Thyroid gland (tissue), 4 donors: ENCODE measurements around the gene SYNGR4. TPM values are rescaled to one million over a fixed set of nuclear protein-coding genes. Genes with fewer than 3 reads are reported as not detected.
"Not testable (repeated sequence)": the region's sequence is repeated elsewhere in the genome, so short reads cannot be mapped to it uniquely, and the experiment has no call there.

Experiments used
- DNase-seq, 2 donors: peaks; one replicate each; pipeline ENCODE4 v3.0.0-alpha.2; 2019
- H3K27ac ChIP-seq, 3 donors: fragments of 200-600 bp; sonication (generic); 1 replicate in 2 of 3; 2 replicates in 1 of 3; pipeline ENCODE4 v1.5.1; 2016 to 2019; ENCODE audit warnings: mild to moderate bottlenecking in 1 of 3, moderate library complexity in 1 of 3
- H3K27me3 ChIP-seq: fragments of 200-600 bp; sonication (generic); one replicate; pipeline ENCODE4 v1.5.1; 2019
- H3K36me3 ChIP-seq, 2 donors: fragments of 200-600 bp; sonication (generic); one replicate each; pipeline ENCODE4 v1.5.1; 2016 to 2019
- H3K4me1 ChIP-seq, 2 donors: fragments of 200-600 bp; sonication (generic); one replicate each; pipeline ENCODE4 v1.5.1; 2017 to 2019
- H3K4me3 ChIP-seq, 3 donors: fragments of 200-600 bp; sonication (generic); replicated peaks in 1 of 3; 1 replicate in 2 of 3; 2 replicates in 1 of 3; pipeline ENCODE4 v1.5.1; 2016; ENCODE audit warnings: mild to moderate bottlenecking in 1 of 3
- H3K9me3 ChIP-seq: fragments of 200-600 bp; sonication (generic); one replicate; pipeline ENCODE4 v1.5.1; 2017
- POLR2A ChIP-seq, 2 donors: fragments of 450-650 bp; IDR thresholded peaks; one replicate each; pipeline ENCODE4 v1.6.1; 2017; ENCODE audit warnings: antibody characterized with exemption in 2 of 2, mild to moderate bottlenecking in 2 of 2, moderate library complexity in 1 of 2
- WGBS, 2 donors: methylation state at CpG; one replicate each; pipeline ENCODE4 v1.1.5; 2017; 5-methylcytosine and 5-hydroxymethylcytosine counted together
- intact Hi-C: fragments of 100-400 bp; cut with DNase I; formaldehyde crosslinking; loops from one replicate; pipeline ENCODE4 v1.15.1; 2023
- total RNA-seq, 4 donors: library from RNA; depleted of rRNA; stranded (reverse); fragments of >200 nt; gene quantifications; one replicate each; pipeline ENCODE4 v1.2.3, GENCODE V29; 2016
- TF ChIP-seq, protein P1 (sequence below), 6 experiments: fragments of 200-600 bp in 3 of 6; fragments of 450-650 bp in 3 of 6; sonication (generic) in 3 of 6; IDR thresholded peaks; one replicate each; pipeline ENCODE4 v1.5.1; 2016 to 2019; ENCODE audit warnings: antibody characterized with exemption in 6 of 6, mild to moderate bottlenecking in 2 of 6, inconsistent platforms in 1 of 6, moderate library complexity in 1 of 6

Gene SYNGR4
- total RNA-seq, 4 donors from 2014 or later: not detected

DNA sequence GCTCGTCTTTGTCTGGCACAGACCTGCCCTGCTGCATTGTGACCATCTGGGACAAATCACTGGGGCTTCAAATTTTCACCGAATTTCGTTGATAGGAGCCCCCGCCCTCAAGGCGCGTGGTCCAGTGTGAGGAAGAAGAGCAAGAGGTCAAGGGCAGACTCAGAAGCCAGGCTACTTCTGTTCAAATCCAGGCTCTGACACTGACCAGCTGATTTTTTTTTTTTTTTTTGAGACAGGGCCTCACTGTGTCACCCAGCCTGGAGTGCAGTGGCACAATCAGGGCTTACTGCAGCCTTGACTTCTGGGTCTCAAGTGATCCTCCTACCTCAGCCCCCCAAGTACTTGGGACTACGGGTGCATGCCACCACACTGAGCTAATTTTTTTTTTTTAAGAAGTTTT, 7.2 kb downstream of the SYNGR4 start:
- Histone ChIP-seq H3K4me1 (no peaks in the 10 kb centered on the region), H3K27ac (no peak overlapping the region), H3K27me3 (no peaks in the 10 kb centered on the region), H3K4me3 (no peak overlapping the region), H3K9me3 (no peaks in the 10 kb centered on the region), H3K36me3 (no peaks in the 10 kb centered on the region)
- TF ChIP-seq, protein P1, sequence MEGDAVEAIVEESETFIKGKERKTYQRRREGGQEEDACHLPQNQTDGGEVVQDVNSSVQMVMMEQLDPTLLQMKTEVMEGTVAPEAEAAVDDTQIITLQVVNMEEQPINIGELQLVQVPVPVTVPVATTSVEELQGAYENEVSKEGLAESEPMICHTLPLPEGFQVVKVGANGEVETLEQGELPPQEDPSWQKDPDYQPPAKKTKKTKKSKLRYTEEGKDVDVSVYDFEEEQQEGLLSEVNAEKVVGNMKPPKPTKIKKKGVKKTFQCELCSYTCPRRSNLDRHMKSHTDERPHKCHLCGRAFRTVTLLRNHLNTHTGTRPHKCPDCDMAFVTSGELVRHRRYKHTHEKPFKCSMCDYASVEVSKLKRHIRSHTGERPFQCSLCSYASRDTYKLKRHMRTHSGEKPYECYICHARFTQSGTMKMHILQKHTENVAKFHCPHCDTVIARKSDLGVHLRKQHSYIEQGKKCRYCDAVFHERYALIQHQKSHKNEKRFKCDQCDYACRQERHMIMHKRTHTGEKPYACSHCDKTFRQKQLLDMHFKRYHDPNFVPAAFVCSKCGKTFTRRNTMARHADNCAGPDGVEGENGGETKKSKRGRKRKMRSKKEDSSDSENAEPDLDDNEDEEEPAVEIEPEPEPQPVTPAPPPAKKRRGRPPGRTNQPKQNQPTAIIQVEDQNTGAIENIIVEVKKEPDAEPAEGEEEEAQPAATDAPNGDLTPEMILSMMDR (IDR thresholded peaks at IDR 0.05): no peak
- TF ChIP-seq POLR2A (IDR thresholded peaks at IDR 0.05): no peak
- WGBS, 2 donors: 76 to 79% methylated on average over 7 of the region's 7 CpGs
- no peak for DNase-seq
- intact Hi-C loops: no loop called here

DNA sequence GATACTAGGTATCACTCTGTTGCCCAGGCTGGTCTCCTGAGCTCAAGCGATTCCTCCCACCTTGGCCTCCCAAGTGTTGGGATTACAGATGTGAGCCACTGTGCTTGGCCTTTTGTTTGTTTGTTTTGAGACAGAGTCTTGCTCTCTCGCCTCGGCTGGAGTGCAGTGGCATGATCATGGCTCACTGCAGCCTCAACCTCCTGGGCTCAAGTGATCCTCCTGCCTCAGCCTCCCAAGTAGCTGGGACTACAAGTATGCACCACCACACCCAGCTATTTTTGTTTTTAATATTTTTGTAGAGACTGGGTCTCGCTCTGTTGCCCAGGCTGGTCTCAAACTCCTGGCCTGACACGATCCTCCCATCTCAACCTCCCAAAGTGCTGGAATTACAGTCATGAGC, 7.6 kb downstream of the SYNGR4 start:
- intact Hi-C loops, H3K36me3 ChIP-seq, H3K9me3 ChIP-seq, H3K27ac ChIP-seq, DNase-seq, H3K4me1 ChIP-seq, H3K27me3 ChIP-seq, H3K4me3 ChIP-seq: not testable (repeated sequence)
- 92 to 94% methylated on average over 5 of the region's 5 CpGs for WGBS, 2 donors

DNA sequence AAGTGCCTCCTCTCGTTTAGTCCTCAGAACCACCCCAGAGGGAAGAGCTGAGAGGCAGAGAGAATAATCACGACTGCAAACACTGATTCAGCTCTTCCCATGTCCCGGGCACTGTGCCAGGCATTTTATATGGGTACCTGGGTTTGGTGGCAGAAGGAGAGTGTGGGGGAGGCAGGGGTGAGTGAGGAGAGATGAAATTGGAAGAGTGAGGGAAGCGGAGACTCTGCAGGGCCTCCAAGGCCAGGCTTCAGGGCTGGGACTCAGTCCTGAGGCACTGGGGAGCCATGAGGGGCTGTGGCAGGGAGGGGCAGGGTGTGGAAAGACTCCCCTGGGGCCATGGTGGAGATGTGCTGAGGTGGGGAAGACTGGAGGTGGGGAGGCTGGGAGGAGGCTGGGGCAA, 8.7 kb downstream of the SYNGR4 start:
- H3K27ac ChIP-seq: no peak overlapping the region
- H3K27me3 ChIP-seq: no peaks in the 10 kb centered on the region
- no peaks in the 10 kb centered on the region for H3K4me1 ChIP-seq
- TF ChIP-seq POLR2A (IDR thresholded peaks at IDR 0.05): no peak
- TF ChIP-seq, protein P1 (IDR thresholded peaks at IDR 0.05): no peak
- H3K9me3 ChIP-seq: no peaks in the 10 kb centered on the region
- no peak overlapping the region for H3K4me3 ChIP-seq
- DNase-seq: peak; percentile 31 to 47
- no peaks in the 10 kb centered on the region for H3K36me3 ChIP-seq
- intact Hi-C loops: no loop called here
- 44 to 45% methylated on average over 4 of the region's 4 CpGs for WGBS, 2 donors

DNA sequence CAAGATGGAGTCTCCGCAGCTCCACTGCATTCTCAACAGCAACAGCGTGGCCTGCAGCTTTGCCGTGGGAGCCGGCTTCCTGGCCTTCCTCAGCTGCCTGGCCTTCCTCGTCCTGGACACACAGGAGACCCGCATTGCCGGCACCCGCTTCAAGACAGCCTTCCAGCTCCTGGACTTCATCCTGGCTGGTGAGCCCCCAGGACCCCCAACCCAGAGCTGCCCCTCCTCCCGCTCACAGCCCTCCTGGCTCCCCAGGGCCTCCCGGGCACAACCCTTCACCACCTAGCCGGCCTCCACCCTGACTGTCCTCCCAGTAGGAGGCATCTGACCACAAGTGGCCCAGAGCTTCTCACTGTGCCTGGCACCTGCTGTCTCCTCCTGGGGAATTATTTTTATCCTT, 9.4 kb downstream of the SYNGR4 start:
- H3K4me1 ChIP-seq: no peaks in the 10 kb centered on the region
- no peak for DNase-seq
- H3K4me3 ChIP-seq: no peak overlapping the region
- H3K27ac ChIP-seq: no peak overlapping the region
- no peaks in the 10 kb centered on the region for H3K9me3 ChIP-seq
- H3K36me3 ChIP-seq: no peaks in the 10 kb centered on the region
- TF ChIP-seq, protein P1 (IDR thresholded peaks at IDR 0.05): no peak
- no peak for TF ChIP-seq POLR2A (IDR thresholded peaks at IDR 0.05)
- H3K27me3 ChIP-seq: no peaks in the 10 kb centered on the region
- intact Hi-C loops: no loop called here
- 84 to 91% methylated on average over 11 of the region's 11 CpGs for WGBS, 2 donors

DNA sequence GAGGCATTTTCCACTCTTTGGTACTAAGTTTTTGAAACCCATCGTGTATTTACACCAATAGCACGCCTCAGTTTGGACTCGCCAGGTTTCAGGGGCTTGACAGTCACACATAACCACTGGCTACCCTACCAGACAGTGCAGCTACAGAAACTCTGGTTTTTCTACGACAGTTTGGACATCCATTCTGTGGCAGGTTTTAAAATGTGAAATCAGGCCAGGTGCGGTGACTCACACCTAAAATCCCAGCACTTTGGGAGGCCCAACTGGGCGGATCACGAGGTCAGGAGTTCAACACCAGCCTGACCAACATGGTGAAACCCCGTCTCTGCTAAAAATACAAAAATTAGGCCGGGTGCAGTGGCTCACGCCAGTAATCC, 14.0 kb downstream of the SYNGR4 start:
- WGBS, 2 donors: 92 to 95% methylated on average over 10 of the region's 10 CpGs
- no peaks in the 10 kb centered on the region for H3K4me1 ChIP-seq
- H3K27ac ChIP-seq: no peak overlapping the region
- no peak overlapping the region for H3K4me3 ChIP-seq
- intact Hi-C loops: no loop called here
- TF ChIP-seq, protein P1 (IDR thresholded peaks at IDR 0.05): no peak
- no peak for TF ChIP-seq POLR2A (IDR thresholded peaks at IDR 0.05)
- no peaks in the 10 kb centered on the region for H3K9me3 ChIP-seq
- H3K36me3 ChIP-seq: peaks cover 15 to 17% of the 10 kb centered on the region in 2 donors
- no peaks in the 10 kb centered on the region for H3K27me3 ChIP-seq
- DNase-seq: no peak

DNA sequence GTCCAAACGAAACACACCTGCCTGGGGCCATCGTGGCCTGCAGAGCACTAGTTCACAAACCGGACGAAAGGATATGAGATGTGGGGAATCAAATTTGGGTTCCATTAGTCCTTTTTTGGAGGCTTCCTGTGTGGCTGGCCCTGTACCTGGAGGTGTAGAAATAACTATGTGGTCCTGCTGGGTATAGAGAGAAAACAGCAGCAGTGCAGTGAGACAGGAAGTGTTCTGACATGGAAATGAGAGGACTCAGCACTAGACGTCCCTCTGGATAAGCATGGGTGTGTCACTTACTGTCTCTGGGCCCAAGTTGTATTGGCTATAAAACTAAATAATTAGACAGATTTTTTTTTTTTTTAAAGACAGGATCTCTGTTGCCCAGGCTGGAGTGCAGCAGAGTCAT, 14.9 kb downstream of the SYNGR4 start:
- Histone ChIP-seq H3K4me1 (no peaks in the 10 kb centered on the region), H3K36me3 (peaks cover 24 to 25% of the 10 kb centered on the region in 2 donors), H3K27me3 (no peaks in the 10 kb centered on the region), H3K27ac (no peak overlapping the region), H3K4me3 (no peak overlapping the region), H3K9me3 (no peaks in the 10 kb centered on the region)
- intact Hi-C loops: no loop called here
- no peak for DNase-seq
- no peak for TF ChIP-seq POLR2A (IDR thresholded peaks at IDR 0.05)
- TF ChIP-seq, protein P1 (IDR thresholded peaks at IDR 0.05): no peak
- WGBS, 2 donors: 86 to 89% methylated on average over 5 of the region's 5 CpGs
